Memory B cell (primary cell): ENCODE results near the gene SPP2.
A peak's percentile ranks its signal among the peaks of the same experiment; 100 is the strongest.

ENCODE experiments used
- ATAC-seq: fragments of 150-1000 bp; cut with Tn5 transposase; 2 replicates; pipeline ENCODE4 v1.10.0; 2021; ENCODE audit warnings: low read depth, mild to moderate bottlenecking, moderate library complexity
- DNase-seq, 2 donors: peaks; one replicate each; pipeline ENCODE4 v3.0.0; 2022; ENCODE audit warnings: low spot score in 2 of 2
- H3K27ac Mint-ChIP-seq: one replicate; pipeline ENCODE4 v1.8.0; 2022; ENCODE audit warnings: mild to moderate bottlenecking, moderate library complexity, mixed read lengths
- H3K27me3 Mint-ChIP-seq: one replicate; pipeline ENCODE4 v1.8.0; 2022; ENCODE audit warnings: mixed read lengths
- H3K36me3 Mint-ChIP-seq: one replicate; pipeline ENCODE4 v1.8.0; 2022; ENCODE audit warnings: mild to moderate bottlenecking, mixed read lengths
- H3K4me1 Mint-ChIP-seq: one replicate; pipeline ENCODE4 v1.8.0; 2022; ENCODE audit warnings: mixed read lengths
- H3K4me3 Mint-ChIP-seq: one replicate; pipeline ENCODE4 v1.8.0; 2022; ENCODE audit warnings: mild to moderate bottlenecking, moderate library complexity, mixed read lengths
- H3K9me3 Mint-ChIP-seq: one replicate; pipeline ENCODE4 v1.8.0; 2022; ENCODE audit warnings: mixed read lengths

The SPP2 gene

DNA sequence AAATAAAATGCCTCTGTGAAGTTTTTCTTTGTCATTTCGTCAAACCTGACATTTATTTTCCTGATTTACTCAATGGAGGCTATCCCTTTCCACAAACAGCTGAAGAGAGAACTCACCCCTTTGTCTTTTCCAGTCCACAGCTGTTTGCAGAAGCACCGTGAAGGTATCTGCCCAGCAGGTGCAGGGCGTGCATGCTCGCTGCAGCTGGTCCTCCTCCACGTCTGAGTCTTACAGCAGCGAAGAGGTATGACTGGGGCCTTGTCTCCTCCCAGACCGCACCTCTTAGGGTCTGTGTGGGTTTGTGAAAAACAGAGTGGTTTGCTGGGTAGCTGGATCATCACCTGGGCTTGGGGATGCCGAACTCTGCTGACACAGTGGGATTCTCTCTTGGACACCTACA lies 9.7 kb downstream of the SPP2 start:
- Mint-ChIP-seq H3K27ac (no peak overlapping the region), H3K36me3 (no peaks in the 10 kb centered on the region), H3K4me1 (peaks cover 5% of the 10 kb centered on the region), H3K27me3 (peaks cover 33% of the 10 kb centered on the region), H3K9me3 (peaks cover 1% of the 10 kb centered on the region), H3K4me3 (no peak overlapping the region)
- DNase-seq: no peak
- no peak for ATAC-seq

DNA sequence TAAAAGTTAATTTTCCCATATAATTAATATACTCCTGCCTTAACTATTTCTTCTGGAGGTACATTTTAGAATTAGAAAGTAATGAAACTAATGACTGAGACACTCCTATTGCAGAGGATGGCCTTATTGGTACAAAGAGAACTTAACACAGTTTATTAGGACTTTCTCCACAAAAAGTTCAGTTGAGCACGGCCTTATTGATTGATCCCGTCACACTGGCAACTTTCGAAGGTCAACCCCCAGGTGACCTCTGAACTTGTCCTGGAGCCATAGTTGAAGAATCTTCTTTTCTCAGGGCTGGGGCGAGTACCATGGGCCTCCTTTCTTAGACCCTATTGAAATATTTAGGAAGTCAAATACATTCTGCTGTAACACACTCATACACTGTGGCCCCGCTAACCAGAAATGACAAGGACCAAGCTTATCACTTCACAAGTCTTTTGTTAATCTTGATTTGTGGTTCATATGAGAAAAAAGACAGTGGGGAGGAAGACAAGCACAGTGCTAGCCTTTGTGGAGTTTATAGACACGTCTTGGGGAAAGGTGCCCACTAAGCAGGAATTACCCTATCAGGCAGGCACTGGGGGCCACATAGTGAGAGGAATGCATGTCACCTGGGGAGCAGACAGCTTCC lies 11.2 kb downstream of the SPP2 start:
- no peaks in the 10 kb centered on the region for H3K36me3 Mint-ChIP-seq
- no peak overlapping the region for H3K27ac Mint-ChIP-seq
- H3K4me3 Mint-ChIP-seq: no peak overlapping the region
- no peak for DNase-seq
- no peak for ATAC-seq
- peaks cover 1% of the 10 kb centered on the region for H3K9me3 Mint-ChIP-seq
- peaks cover 5% of the 10 kb centered on the region for H3K4me1 Mint-ChIP-seq
- H3K27me3 Mint-ChIP-seq: peaks cover 36% of the 10 kb centered on the region

DNA sequence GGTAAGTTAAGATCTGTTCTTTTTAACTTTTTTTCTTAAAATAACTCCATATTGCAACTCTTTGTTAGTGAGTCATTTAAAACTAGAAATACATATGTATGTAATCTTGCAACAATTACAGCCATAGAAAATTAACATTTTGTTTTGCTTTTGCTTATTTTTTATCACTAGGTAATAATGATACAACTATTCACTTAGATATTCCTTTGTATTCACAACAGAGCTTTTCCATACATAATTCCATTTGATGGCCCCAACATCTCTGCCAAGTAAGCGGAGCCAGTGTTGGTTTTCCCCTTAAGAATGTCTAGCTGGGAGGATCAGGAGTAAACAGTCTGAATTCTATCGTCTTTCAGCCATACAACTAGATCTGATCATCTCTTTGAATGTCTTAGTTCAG lies 16.1 kb downstream of the SPP2 start:
- no peak overlapping the region for H3K27ac Mint-ChIP-seq
- DNase-seq (no peak), ATAC-seq (no peak)
- H3K27me3 Mint-ChIP-seq: peaks cover 24% of the 10 kb centered on the region
- H3K9me3 Mint-ChIP-seq: peaks cover 7% of the 10 kb centered on the region
- H3K4me3 Mint-ChIP-seq: no peak overlapping the region
- peaks cover 2% of the 10 kb centered on the region for H3K36me3 Mint-ChIP-seq
- peaks cover 3% of the 10 kb centered on the region for H3K4me1 Mint-ChIP-seq

DNA sequence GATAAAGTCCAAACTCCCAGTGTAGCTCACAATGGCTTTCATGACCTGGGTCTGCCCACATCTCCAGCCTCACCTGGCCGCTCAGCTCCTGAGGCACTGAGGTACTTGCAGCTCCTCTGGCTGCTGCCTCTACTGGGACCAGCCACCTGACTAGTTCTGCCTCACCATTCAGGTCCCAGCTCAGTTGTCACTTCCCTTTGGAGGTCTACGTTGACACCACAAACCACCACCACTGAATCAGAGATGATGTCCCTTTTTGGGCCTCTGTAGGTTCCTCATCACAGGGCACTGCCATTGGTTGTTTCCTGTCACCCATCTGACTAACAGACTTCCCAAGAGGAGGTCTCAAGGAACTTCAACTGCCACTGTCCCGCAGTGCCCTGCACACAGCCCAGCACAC lies 21.2 kb downstream of the SPP2 start:
- Mint-ChIP-seq H3K4me3 (no peak overlapping the region), H3K27me3 (peaks cover 21% of the 10 kb centered on the region), H3K36me3 (peaks cover 2% of the 10 kb centered on the region), H3K27ac (no peak overlapping the region), H3K4me1 (no peaks in the 10 kb centered on the region), H3K9me3 (peaks cover 7% of the 10 kb centered on the region)
- no peak for DNase-seq
- peak; percentile 48 for ATAC-seq

DNA sequence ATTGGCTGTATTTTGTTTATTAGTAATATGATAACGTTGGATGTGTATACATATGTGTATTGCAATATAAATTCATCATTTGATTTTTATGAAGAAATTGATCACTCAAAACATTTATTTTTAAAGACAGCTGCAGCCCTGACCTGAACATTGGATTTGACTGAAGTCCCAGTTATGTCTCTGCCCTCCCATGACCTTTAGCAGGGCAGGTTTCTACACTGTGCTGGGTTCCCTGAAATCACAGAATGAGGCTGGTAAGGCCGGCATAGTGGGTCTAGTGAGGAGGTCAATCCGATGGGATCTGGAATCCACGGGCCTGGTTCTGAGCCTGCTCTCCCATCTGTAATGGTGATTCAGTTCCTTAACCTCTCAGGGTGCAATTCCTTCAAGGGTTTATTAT lies 22.0 kb downstream of the SPP2 start:
- Mint-ChIP-seq H3K27ac (no peak overlapping the region), H3K4me3 (no peak overlapping the region), H3K36me3 (peaks cover 2% of the 10 kb centered on the region), H3K4me1 (no peaks in the 10 kb centered on the region), H3K9me3 (peaks cover 7% of the 10 kb centered on the region), H3K27me3 (peaks cover 21% of the 10 kb centered on the region)
- ATAC-seq (no peak), DNase-seq (no peak)

DNA sequence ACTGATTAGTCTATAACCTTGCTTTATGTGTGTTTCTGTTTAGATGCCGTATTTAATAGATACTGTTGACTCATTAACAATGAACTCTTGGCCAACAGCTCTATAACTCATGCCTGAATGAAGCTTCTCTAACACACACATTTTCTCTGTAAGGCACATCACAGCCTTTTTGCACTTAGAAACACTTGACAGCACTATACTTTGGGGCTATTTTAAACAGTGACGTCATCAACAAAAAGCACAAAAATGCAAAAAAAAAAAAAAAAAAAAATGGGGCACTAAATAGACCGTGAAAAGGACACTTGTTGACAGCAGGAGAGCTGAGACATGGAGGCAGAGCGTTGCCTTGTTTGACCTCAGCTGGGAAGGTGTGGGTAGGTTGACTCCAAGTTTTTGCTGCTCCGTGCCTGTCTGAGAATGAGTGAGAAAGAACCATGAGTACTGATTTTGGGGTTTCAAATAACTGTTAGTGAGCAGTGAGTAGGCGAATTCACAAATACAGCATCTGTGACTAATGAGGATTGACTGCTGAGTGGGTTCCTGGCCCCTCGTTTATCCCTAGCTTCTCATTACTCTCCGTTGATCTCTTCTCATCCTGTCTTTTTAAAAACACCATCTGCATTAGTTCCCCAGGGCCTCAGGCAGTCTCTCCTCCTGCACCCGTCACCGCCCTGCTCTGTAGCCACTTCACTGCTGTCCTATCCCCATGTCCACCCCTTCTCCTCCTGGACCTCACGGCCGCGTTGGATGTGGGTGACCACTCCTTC lies 24.4 kb downstream of the SPP2 start:
- no peaks in the 10 kb centered on the region for H3K4me1 Mint-ChIP-seq
- ATAC-seq: no peak
- no peak for DNase-seq
- H3K4me3 Mint-ChIP-seq: no peak overlapping the region
- no peak overlapping the region for H3K27ac Mint-ChIP-seq
- no peaks in the 10 kb centered on the region for H3K36me3 Mint-ChIP-seq
- H3K27me3 Mint-ChIP-seq: peaks cover 18% of the 10 kb centered on the region
- H3K9me3 Mint-ChIP-seq: peaks cover 3% of the 10 kb centered on the region

DNA sequence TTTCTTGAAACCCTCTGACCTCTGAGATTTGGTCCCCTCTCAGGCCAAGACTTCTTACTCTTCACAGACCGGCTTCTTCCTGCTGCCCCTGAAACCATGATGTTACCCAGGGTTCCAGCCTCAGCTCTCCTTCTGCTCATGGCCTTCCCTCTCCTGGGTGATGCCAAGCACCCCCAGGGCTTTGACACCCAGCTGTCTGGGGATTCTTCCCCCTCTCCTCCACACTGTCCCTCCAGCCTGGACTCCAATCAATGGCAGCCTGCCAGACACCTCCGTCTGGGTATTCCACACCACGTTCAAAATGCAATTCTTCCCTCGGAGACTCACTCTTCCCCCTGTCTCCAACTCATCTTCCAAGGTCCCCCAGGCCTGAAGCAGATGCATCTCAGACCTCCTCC lies 25.0 kb downstream of the SPP2 start:
- H3K4me1 Mint-ChIP-seq: no peaks in the 10 kb centered on the region
- H3K4me3 Mint-ChIP-seq: no peak overlapping the region
- no peak for ATAC-seq
- H3K27ac Mint-ChIP-seq: no peak overlapping the region
- H3K27me3 Mint-ChIP-seq: peaks cover 15% of the 10 kb centered on the region
- H3K36me3 Mint-ChIP-seq: no peaks in the 10 kb centered on the region
- DNase-seq: no peak
- peaks cover 3% of the 10 kb centered on the region for H3K9me3 Mint-ChIP-seq

DNA sequence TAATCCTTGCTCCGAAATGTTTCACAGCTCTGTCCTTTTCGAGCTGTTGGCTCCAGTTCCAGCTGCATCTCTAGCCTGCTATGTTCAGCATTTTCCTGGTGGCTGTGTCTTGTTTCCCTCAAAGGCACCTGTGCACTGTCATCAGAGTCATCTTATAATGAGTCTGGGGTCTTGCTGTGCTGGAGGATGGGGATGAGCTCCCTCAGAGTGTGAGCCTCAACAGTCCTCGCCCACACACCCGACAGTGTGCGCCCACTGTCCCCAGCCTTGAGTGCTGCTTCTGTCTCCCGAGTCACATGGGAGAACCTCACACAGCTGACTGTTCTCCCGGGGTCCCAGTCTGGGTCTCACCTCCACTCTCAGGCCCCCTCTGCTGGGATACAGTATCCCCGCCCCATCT lies 25.4 kb downstream of the SPP2 start:
- Mint-ChIP-seq H3K27me3 (peaks cover 13% of the 10 kb centered on the region), H3K4me3 (no peak overlapping the region), H3K27ac (no peak overlapping the region), H3K4me1 (no peaks in the 10 kb centered on the region), H3K9me3 (peaks cover under 1% of the 10 kb centered on the region), H3K36me3 (no peaks in the 10 kb centered on the region)
- ATAC-seq (no peak), DNase-seq (no peak)

DNA sequence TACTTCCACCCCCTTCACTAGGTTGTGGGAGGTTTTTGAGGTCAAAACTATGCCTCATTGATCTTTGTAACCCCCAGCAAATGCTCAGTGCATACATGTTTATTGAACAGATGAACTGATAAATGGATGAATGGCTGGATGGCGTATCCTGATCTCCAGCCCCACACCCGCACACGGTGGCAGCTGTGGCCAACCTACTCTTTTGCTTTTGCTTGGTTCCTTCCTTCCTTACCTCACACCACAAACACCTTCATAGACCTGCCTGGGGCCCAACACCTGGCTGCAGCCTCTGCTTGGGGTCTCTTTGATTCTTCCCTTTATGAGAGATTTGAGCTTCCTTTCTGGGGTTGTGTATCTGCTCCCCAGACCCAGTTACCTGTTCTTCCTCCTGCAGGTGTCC lies 25.9 kb downstream of the SPP2 start:
- Mint-ChIP-seq H3K27me3 (peaks cover 10% of the 10 kb centered on the region), H3K9me3 (no peaks in the 10 kb centered on the region), H3K4me3 (no peak overlapping the region), H3K27ac (no peak overlapping the region), H3K4me1 (no peaks in the 10 kb centered on the region), H3K36me3 (no peaks in the 10 kb centered on the region)
- DNase-seq: no peak
- no peak for ATAC-seq

DNA sequence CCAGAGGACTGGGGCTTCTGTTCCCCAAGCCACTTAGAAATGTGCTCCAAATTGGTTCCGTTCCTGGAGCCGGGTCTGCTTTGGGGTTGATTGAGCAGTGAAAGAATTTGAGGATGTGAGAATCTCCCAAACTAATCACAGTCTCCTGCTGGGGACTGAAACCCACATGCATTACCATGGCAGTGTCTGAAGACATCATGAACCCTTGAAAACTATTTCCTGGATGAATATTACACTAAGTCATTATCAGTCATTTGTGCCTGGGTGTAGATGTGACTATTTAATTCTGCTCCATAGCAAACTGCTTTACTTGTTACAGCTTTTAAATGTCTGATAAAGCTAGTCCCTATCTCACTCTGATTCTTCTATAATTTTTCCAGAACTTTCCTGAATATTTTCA lies 27.6 kb downstream of the SPP2 start:
- Mint-ChIP-seq H3K9me3 (no peaks in the 10 kb centered on the region), H3K27me3 (peaks cover 12% of the 10 kb centered on the region), H3K4me3 (no peak overlapping the region), H3K27ac (no peak overlapping the region), H3K36me3 (no peaks in the 10 kb centered on the region), H3K4me1 (no peaks in the 10 kb centered on the region)
- ATAC-seq: no peak
- DNase-seq: no peak

DNA sequence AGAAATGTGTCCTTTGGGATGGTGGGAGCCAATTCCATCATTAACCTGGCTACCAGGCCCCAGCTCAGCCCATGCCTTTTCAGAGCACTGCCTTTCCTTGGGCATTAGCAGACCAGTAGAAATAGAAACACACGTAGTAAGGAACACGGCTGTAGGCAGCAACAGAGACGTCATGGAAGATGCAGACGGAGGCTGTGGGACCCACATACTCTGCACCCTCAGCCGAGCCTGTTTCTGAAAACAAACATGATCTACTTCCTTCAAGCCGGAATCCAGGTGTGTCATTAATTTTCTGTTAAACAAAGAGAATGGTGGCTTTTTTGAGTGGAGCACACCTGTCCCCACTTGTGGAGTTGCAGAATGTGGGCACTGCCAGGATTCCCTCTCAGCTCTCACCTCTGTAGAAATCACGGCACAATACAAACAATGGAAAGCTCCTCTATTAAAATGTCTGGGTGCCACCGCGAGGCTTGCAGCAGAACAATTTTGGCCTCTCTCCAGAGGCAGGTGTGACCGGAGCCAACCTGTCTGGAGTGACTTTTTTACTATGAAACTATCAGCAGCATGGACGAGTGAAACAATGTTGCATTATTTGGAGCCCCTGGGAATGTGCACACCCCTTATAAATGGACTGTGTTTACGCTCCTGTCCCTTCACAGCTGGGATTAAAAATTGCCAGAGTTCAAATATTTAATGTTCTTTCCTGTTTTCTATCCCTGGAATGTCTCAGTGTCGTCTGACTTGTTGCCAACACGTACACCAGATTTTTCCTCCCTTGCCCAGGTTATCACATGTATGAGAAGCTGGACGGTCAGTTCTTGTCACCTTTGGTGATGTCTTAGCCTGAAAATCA lies 31.7 kb downstream of the SPP2 start:
- peaks cover 7% of the 10 kb centered on the region for H3K4me1 Mint-ChIP-seq
- no peak overlapping the region for H3K27ac Mint-ChIP-seq
- H3K9me3 Mint-ChIP-seq: no peaks in the 10 kb centered on the region
- H3K36me3 Mint-ChIP-seq: no peaks in the 10 kb centered on the region
- H3K27me3 Mint-ChIP-seq: peaks cover 14% of the 10 kb centered on the region
- no peak overlapping the region for H3K4me3 Mint-ChIP-seq
- ATAC-seq (no peak), DNase-seq (no peak)

DNA sequence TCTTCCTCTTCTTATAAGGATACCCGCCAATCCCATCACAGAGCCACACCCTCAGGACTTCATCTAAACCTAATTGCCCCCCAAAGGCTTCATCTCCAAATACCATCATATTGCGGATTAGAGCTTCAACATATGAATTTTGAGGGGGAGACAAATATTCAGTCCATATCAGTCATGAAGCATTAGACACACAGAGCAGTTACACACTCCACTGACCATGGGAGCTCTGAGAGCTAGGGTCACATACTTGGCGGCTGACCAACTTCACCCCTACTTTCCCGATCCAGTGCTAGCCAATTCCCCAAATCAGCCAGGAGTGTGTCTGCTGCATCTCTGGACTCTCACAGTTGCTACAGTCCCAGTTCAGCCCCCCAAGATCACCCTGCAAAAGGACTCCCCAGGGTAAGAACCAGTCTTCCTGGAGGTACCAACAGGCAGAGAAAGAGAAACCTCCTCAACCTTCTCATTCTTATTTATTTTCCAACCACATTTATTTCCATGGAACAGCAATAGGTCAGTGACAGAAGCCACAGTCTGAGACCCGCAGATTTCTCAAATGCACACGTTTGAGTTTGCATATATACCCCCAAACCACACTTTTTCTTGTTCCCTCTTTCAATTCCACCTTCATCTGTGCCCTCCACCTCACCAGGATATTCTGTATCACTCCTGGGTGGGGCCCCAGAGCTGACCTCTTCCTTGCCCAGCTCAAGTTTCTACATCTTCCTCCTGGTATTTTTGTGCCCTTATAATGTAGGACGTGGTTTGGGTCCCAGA lies 33.3 kb downstream of the SPP2 start:
- H3K27ac Mint-ChIP-seq: no peak overlapping the region
- ATAC-seq: no peak

DNA sequence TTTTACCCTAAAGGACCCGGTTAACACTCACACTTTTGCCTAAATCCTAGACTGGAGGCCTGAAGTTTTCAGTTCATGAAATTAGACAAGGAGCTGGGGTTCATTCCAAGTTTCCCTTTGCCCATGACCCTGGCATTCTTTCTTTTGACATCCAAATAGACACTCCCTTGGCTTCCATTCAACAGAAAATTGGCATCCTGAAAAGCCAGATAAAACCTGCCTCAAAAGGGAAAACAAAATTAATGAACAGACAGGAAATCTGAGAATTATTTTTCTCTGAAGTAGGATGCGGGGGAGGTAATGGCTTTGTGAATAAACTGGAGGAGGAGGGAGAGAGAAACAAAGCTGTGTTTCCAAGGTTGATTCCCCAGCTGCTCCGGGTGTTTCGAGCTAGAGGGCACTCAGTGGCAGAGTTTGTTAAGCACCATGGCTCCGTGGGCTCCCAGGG lies 41.0 kb downstream of the SPP2 start:
- peaks cover 11% of the 10 kb centered on the region for H3K9me3 Mint-ChIP-seq
- no peak for DNase-seq

More for the DNA sequence above, 33.3 kb downstream of the SPP2 start:
- Mint-ChIP-seq H3K36me3 (peaks cover 2% of the 10 kb centered on the region), H3K9me3 (peaks cover 7% of the 10 kb centered on the region), H3K4me1 (peaks cover 7% of the 10 kb centered on the region), H3K27me3 (peaks cover 18% of the 10 kb centered on the region), H3K4me3 (no peak overlapping the region)
- DNase-seq: no peak

More for the DNA sequence above, 41.0 kb downstream of the SPP2 start:
- no peak overlapping the region for H3K27ac Mint-ChIP-seq
- H3K4me1 Mint-ChIP-seq: peaks cover 2% of the 10 kb centered on the region
- peaks cover 14% of the 10 kb centered on the region for H3K27me3 Mint-ChIP-seq
- H3K36me3 Mint-ChIP-seq: peaks cover 2% of the 10 kb centered on the region
- H3K4me3 Mint-ChIP-seq: no peak overlapping the region
- ATAC-seq: no peak
